Esophagus muscularis mucosa (tissue), 4 donors: Measurements from ENCODE around the gene NEURL3. TPM values are rescaled to one million over a fixed set of nuclear protein-coding genes. Genes with fewer than 3 reads are reported as not detected.

Source experiments
- DNase-seq: peaks from one replicate; pipeline ENCODE4 v3.0.0-alpha.2; 2017; ENCODE audit errors: extremely low spot score
- H3K27ac ChIP-seq, 4 donors: fragments of 200-600 bp; sonication (generic); replicated peaks in 1 of 4; 1 replicate in 3 of 4; 2 replicates in 1 of 4; pipeline ENCODE4 v1.5.1; 2016 to 2019; ENCODE audit warnings: mild to moderate bottlenecking in 1 of 4
- H3K27me3 ChIP-seq, 4 donors: fragments of 200-600 bp; sonication (generic); one replicate each; pipeline versions ENCODE4 v1.5.1 to v1.6.0; 2016 to 2019
- H3K36me3 ChIP-seq, 4 donors: fragments of 200-600 bp; sonication (generic); one replicate each; pipeline ENCODE4 v1.5.1; 2016 to 2019
- H3K4me1 ChIP-seq, 4 donors: fragments of 200-600 bp; sonication (generic); one replicate each; pipeline ENCODE4 v1.5.1; 2016 to 2019
- H3K4me3 ChIP-seq, 4 donors: fragments of 200-600 bp; sonication (generic); 1 replicate in 2 of 4; 2 replicates in 2 of 4; pipeline ENCODE4 v1.5.1; 2016 to 2019; ENCODE audit warnings: mild to moderate bottlenecking in 4 of 4, moderate library complexity in 1 of 4
- H3K9me3 ChIP-seq, 4 donors: fragments of 200-600 bp; sonication (generic); 1 replicate in 3 of 4; 2 replicates in 1 of 4; pipeline ENCODE4 v1.5.1; 2016 to 2019
- EP300 ChIP-seq: sonication (generic); formaldehyde crosslinking; IDR thresholded peaks from one replicate; pipeline ENCODE4 v1.6.1; 2017; ENCODE audit warnings: antibody characterized with exemption
- POLR2A ChIP-seq: fragments of 450-650 bp; IDR thresholded peaks from one replicate; pipeline ENCODE4 v1.6.1; 2017; ENCODE audit warnings: antibody characterized with exemption, moderate library complexity, mild to moderate bottlenecking, low read depth
- POLR2AphosphoS5 ChIP-seq, 2 donors: sonication (generic); formaldehyde crosslinking; IDR thresholded peaks; one replicate each; pipeline ENCODE4 v1.6.1; 2017; ENCODE audit warnings: antibody characterized with exemption in 2 of 2
- WGBS: methylation state at CpG from one replicate; pipeline ENCODE4 v1.1.5; 2018; 5-methylcytosine and 5-hydroxymethylcytosine counted together
- intact Hi-C: fragments of 100-400 bp; cut with DNase I; formaldehyde crosslinking; loops from one replicate; pipeline ENCODE4 v1.15.1; 2023
- total RNA-seq, 4 donors: library from RNA; depleted of rRNA; stranded (reverse); fragments of >200 nt; gene quantifications; one replicate each; pipeline versions ENCODE4 v1.1.0 to v1.2.1, GENCODE V29; 2016
- TF ChIP-seq, protein P1 (sequence below), 3 experiments: fragments of 200-600 bp in 2 of 3; fragments of 450-650 bp in 1 of 3; sonication (generic) in 2 of 3; IDR thresholded peaks; one replicate each; pipeline ENCODE4 v1.5.1; 2017 to 2019; ENCODE audit warnings: antibody characterized with exemption in 3 of 3, mild to moderate bottlenecking in 2 of 3, moderate library complexity in 1 of 3

The NEURL3 gene
- total RNA-seq, 4 donors from 2014 or later = not detected

DNA sequence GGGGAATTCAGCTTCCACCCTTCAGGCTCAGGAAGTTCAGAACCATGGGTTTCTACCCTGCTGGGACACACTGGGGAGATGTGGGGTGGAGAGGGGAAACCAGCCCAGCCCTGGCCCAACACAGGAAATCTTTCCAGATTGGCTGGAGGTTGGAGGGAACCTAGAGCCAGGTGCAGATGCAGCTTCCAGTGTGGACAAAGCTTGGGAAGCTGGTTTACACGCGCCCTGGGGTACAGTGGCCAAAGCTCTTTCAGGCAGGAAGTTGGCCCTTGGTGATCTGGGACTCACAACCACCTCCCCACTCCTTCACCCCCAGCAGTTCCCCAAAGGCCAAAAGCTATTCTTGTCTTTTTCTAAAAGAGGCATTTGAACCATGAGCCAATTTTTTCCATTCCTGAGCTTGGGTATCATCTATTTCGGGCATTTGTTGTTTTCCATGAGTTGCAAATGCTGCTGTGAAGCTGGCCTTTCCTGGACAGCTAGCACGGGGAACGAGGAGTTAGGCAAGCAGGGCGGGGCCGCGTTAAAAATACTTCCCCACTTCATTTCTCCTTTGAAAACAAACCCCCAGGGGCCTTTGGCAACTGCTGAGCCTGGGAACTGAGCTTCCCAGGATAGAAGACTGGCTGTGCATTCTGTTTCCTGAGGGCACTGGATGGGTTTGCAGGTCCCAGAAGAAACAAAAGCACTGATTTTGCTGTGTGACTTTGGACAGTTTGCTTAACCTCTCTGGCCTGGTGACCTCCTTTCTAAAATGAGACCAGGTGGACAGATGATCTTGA, 28.3 kb upstream of the NEURL3 start:
- Histone ChIP-seq H3K36me3 (no peaks in the 10 kb centered on the region), H3K4me3 (peak overlapping the region in 2 of 4 donors; percentile 8 to 19), H3K4me1 (peaks cover 74 to 92% (median 85%) of the 10 kb centered on the region in 4 donors), H3K27ac (peak overlapping the region; percentile 93 to 100 (median 98)), H3K9me3 (no peaks in the 10 kb centered on the region), H3K27me3 (no peaks in the 10 kb centered on the region)
- intact Hi-C loops = no loop called here
- 5% methylated on average over 8 of the region's 8 CpGs for WGBS
- no peak for TF ChIP-seq POLR2A
- TF ChIP-seq EP300 = peak; percentile 82
- TF ChIP-seq POLR2AphosphoS5 (IDR thresholded peaks at IDR 0.05) = peak; percentile 88 to 95
- DNase-seq = peak; percentile 97

DNA sequence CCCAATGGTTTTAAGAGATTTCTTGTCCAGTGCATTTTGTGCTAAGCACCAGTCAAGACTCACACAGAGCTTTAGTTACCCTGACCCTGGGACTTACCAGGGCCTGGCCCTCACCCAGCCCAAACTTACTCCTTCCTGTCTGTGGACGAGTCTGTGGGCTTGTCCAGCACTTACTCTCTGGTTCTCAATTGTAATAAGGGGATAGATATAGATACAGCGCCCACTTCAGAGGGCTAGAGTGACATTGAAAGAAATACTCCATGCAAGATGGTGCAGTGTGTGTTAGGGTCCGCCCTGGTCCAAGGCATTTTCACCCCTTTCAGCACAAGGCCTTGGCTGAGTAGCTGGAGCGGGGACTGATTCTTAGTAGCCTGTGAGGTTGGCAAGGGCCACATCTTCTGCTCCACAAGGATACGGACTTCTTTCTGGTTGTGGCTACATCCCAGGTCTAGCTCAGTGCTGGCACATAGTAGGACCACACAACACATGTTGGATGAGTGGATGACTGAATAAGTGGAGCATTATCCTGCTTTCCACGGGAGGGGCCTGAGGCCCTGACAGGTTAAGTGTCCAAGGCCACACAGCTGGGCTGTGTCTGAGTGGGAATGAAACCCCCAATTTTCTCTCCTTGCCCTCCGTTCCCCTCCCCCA, 27.6 kb upstream of the NEURL3 start:
- 73% methylated on average over 6 of the region's 7 CpGs for WGBS
- Histone ChIP-seq H3K27ac (peak overlapping the region; percentile 93 to 100 (median 98)), H3K9me3 (no peaks in the 10 kb centered on the region), H3K27me3 (no peaks in the 10 kb centered on the region), H3K4me1 (peaks cover 79 to 92% (median 85%) of the 10 kb centered on the region in 4 donors), H3K36me3 (no peaks in the 10 kb centered on the region), H3K4me3 (peak overlapping the region in 1 of 4 donors; percentile 50)
- no peak for DNase-seq
- intact Hi-C loops = no loop called here
- TF ChIP-seq, protein P1, sequence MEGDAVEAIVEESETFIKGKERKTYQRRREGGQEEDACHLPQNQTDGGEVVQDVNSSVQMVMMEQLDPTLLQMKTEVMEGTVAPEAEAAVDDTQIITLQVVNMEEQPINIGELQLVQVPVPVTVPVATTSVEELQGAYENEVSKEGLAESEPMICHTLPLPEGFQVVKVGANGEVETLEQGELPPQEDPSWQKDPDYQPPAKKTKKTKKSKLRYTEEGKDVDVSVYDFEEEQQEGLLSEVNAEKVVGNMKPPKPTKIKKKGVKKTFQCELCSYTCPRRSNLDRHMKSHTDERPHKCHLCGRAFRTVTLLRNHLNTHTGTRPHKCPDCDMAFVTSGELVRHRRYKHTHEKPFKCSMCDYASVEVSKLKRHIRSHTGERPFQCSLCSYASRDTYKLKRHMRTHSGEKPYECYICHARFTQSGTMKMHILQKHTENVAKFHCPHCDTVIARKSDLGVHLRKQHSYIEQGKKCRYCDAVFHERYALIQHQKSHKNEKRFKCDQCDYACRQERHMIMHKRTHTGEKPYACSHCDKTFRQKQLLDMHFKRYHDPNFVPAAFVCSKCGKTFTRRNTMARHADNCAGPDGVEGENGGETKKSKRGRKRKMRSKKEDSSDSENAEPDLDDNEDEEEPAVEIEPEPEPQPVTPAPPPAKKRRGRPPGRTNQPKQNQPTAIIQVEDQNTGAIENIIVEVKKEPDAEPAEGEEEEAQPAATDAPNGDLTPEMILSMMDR (IDR thresholded peaks at IDR 0.05) = no peak

DNA sequence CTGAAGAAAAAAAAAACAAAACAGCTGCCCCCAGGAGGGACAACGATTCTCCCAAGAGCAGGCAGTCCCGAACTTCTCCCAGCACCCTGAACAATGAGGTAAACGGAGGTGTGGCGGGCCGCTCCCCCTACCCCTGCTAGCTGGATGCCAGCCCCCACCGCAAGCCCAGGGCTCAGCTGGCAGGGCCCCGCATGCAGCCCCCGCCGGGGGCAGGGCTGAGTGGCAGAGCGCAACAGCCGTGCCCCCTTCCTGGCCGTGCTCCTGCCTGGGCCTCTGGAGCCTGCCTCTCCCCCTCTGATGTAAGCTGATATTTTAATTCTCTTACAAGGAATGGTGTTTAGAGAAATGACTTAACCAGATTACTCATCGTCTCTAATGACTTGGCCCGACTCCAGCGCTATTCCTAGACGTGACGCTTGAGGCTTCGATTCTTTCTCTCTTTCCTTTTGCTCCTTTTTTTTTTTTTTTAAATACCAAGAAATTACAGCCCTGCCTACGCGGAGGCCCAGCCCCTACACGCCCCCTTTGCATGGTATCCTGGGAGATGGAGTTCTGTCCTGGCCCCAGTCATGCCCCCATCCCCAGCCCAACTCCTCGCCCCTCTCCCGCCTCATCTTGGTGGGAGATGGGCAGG, 26.8 kb upstream of the NEURL3 start:
- H3K4me1 ChIP-seq = peaks cover 84 to 95% (median 89%) of the 10 kb centered on the region in 4 donors
- no peaks in the 10 kb centered on the region for H3K9me3 ChIP-seq
- intact Hi-C loops = no loop called here
- H3K36me3 ChIP-seq = no peaks in the 10 kb centered on the region
- TF ChIP-seq, protein P1 (IDR thresholded peaks at IDR 0.05) = no peak
- TF ChIP-seq POLR2AphosphoS5 (IDR thresholded peaks at IDR 0.05) (peak; percentile 95 to 98), POLR2A (peak; percentile 58), EP300 (peak; percentile 77)
- 11% methylated on average over 21 of the region's 23 CpGs for WGBS
- peak overlapping the region; percentile 93 to 100 (median 98) for H3K27ac ChIP-seq
- peak; percentile 99 for DNase-seq
- peak overlapping the region; percentile 45 to 55 (median 48) for H3K4me3 ChIP-seq
- H3K27me3 ChIP-seq = no peaks in the 10 kb centered on the region

DNA sequence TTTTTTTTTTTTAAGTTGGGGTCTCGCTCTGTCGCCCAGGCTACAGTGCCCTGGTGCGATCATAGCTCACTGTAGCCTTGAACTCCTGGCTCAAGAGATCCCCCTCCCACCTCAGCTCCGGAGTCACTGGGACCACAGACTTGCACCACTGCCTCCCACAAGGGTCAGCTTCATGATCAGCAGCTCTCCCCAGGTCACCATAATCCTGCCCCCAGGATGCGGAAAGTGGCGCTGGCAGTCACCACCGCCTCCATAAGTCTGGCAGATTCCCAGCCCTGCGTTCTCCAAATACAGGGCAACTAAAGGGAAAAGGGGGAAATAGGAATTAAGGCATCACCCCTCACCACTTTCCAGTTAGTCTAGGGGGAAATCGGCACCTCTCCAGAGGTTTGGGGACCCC, 26.2 kb upstream of the NEURL3 start:
- peak overlapping the region; percentile 45 to 55 (median 48) for H3K4me3 ChIP-seq
- no peaks in the 10 kb centered on the region for H3K27me3 ChIP-seq
- H3K4me1 ChIP-seq = peaks cover 84 to 99% (median 92%) of the 10 kb centered on the region in 4 donors
- WGBS = 86% methylated on average over 9 of the region's 9 CpGs
- TF ChIP-seq, protein P1 (IDR thresholded peaks at IDR 0.05) = no peak
- TF ChIP-seq POLR2AphosphoS5 (IDR thresholded peaks at IDR 0.05) = no peak
- no peak for TF ChIP-seq EP300
- no peak for TF ChIP-seq POLR2A
- no peaks in the 10 kb centered on the region for H3K36me3 ChIP-seq
- no peak for DNase-seq
- intact Hi-C loops = no loop called here
- H3K27ac ChIP-seq = peak overlapping the region; percentile 93 to 100 (median 98)
- H3K9me3 ChIP-seq = no peaks in the 10 kb centered on the region
